ENCODE results near the gene DMRTB1.

DNA sequence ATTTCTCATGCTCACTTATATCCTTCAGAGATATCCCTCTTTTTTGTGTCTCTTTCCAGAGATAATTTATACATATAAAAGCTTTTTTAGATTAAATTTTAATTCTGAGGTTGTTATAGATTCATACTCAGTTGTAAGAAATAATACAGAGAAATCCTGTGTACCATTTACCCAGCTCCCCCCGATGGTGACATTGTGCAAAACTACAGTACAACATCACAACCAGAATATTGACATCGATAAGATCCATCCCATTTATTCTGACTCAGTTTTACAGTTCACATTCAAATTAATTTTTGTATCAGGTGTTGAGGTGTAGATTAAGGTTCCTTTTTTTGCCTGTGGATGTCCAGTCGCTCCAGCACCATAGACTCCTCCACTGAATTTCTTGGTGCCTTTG is 14.3 kb downstream of the DMRTB1 start:
- TF ChIP-seq, protein P1, sequence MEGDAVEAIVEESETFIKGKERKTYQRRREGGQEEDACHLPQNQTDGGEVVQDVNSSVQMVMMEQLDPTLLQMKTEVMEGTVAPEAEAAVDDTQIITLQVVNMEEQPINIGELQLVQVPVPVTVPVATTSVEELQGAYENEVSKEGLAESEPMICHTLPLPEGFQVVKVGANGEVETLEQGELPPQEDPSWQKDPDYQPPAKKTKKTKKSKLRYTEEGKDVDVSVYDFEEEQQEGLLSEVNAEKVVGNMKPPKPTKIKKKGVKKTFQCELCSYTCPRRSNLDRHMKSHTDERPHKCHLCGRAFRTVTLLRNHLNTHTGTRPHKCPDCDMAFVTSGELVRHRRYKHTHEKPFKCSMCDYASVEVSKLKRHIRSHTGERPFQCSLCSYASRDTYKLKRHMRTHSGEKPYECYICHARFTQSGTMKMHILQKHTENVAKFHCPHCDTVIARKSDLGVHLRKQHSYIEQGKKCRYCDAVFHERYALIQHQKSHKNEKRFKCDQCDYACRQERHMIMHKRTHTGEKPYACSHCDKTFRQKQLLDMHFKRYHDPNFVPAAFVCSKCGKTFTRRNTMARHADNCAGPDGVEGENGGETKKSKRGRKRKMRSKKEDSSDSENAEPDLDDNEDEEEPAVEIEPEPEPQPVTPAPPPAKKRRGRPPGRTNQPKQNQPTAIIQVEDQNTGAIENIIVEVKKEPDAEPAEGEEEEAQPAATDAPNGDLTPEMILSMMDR (conservative IDR thresholded peaks at IDR 0.05 in 1 of 2, IDR thresholded peaks at IDR 0.05 in 1 of 2; ENCODE audit: low read depth in 1 of 2, low read length in 2 of 2) = peak; percentile 25 to 46
- no peak for TF ChIP-seq EZH2 (IDR thresholded peaks at IDR 0.05; ENCODE audit: low read length, missing control alignments)
